Spleen (tissue), 7 donors: Measurements from ENCODE around the gene SYT17.

Experiments
- CTCF ChIP-seq, 11 experiments: fragments of 200-600 bp in 7 of 11; fragments of 450-650 bp in 4 of 11; sonication (generic) in 4 of 11; IDR thresholded peaks in 8 of 11; conservative IDR thresholded peaks in 3 of 11; 1 replicate in 7 of 11; 2 replicates in 4 of 11; pipeline versions ENCODE4 v1.4.0 to v1.8.0; 2016 to 2021; ENCODE audit warnings: antibody characterized with exemption in 11 of 11, inconsistent platforms in 4 of 11, mild to moderate bottlenecking in 1 of 11
- POLR2A ChIP-seq, 3 donors: fragments of 450-650 bp; IDR thresholded peaks; one replicate each; pipeline ENCODE4 v1.5.1; 2017; ENCODE audit warnings: antibody characterized with exemption in 3 of 3, mild to moderate bottlenecking in 1 of 3
- donor health status: DM: no; HTN: no; CAD: no; lungs with moderate emphysema.
- donor health status: DM: no; HTN: no; CAD: no.
- donor health status: DM: no; HTN: no; CAD: no.

GRCh38 chr16:19136549-19137196 is 31.4 kb upstream of the SYT17 start:
- TF ChIP-seq CTCF (IDR thresholded peaks at IDR 0.05 in 8 of 11, conservative IDR thresholded peaks at IDR 0.05 in 3 of 11) (no peak), POLR2A (IDR thresholded peaks at IDR 0.05) (no peak)
